Measurements from ENCODE around the gene KCNC4. TPM values are rescaled to one million over a fixed set of nuclear protein-coding genes. Genes with fewer than 3 reads are reported as not detected.

Gene KCNC4
- total and polyA plus RNA-seq, 8 donors: 1.1 to 16.5 (median 3.0) TPM

GRCh38 chr1:110214454-110215404, 4.6 kb downstream of the KCNC4 start:
- peaks cover 0 to 12% (median 2%) of the 10 kb centered on the region in 4 donors for H3K36me3 ChIP-seq
- peak overlapping the region in 3 of 5 donors; percentile 35 to 48 (median 45) for H3K27ac ChIP-seq
- intact Hi-C loops (cut with DNase I; ENCODE audit: low total_unique reads): no loop called here
- no peaks in the 10 kb centered on the region for H3K9me3 ChIP-seq
- peak; percentile 34 to 59 for DNase-seq
- peaks cover 0 to 12% (median 10%) of the 10 kb centered on the region in 3 donors for H3K27me3 ChIP-seq
- H3K4me3 ChIP-seq: no peak overlapping the region
- H3K4me1 ChIP-seq: peaks cover 36 to 54% (median 50%) of the 10 kb centered on the region in 4 donors
- TF ChIP-seq EP300 (IDR thresholded peaks at IDR 0.05): no peak
- 66 to 73% (median 69%) methylated on average over 15 to 16 of the region's 16 CpGs for WGBS, 5 donors

GRCh38 chr1:110215621-110216515, 5.8 kb downstream of the KCNC4 start:
- no peak overlapping the region for H3K4me3 ChIP-seq
- H3K9me3 ChIP-seq: no peaks in the 10 kb centered on the region
- H3K27ac ChIP-seq: no peak overlapping the region
- H3K36me3 ChIP-seq: peaks cover 0 to 12% (median 2%) of the 10 kb centered on the region in 4 donors
- TF ChIP-seq POLR2A (IDR thresholded peaks at IDR 0.05) (no peak), EP300 (IDR thresholded peaks at IDR 0.05) (no peak), CTCF (IDR thresholded peaks at IDR 0.05) (no peak), POLR2AphosphoS5 (IDR thresholded peaks at IDR 0.05) (no peak)
- intact Hi-C loops (cut with DNase I; ENCODE audit: low total_unique reads): no loop called here
- WGBS, 5 donors: 80 to 88% (median 83%) methylated on average over 6 to 7 of the region's 7 CpGs
- peaks cover 0 to 12% (median 10%) of the 10 kb centered on the region in 3 donors for H3K27me3 ChIP-seq
- peaks cover 34 to 53% (median 45%) of the 10 kb centered on the region in 4 donors for H3K4me1 ChIP-seq
- no peak for DNase-seq

GRCh38 chr1:110216844-110217444, 6.8 kb downstream of the KCNC4 start:
- peaks cover 0 to 3% (median 3%) of the 10 kb centered on the region in 3 donors for H3K27me3 ChIP-seq
- DNase-seq: no peak
- H3K4me3 ChIP-seq: no peak overlapping the region
- peaks cover 0 to 18% (median 6%) of the 10 kb centered on the region in 4 donors for H3K36me3 ChIP-seq
- intact Hi-C loops (cut with DNase I; ENCODE audit: low total_unique reads): no loop called here
- TF ChIP-seq POLR2A (IDR thresholded peaks at IDR 0.05): no peak
- no peak for TF ChIP-seq POLR2AphosphoS5 (IDR thresholded peaks at IDR 0.05)
- TF ChIP-seq CTCF (IDR thresholded peaks at IDR 0.05): no peak
- no peak for TF ChIP-seq EP300 (IDR thresholded peaks at IDR 0.05)
- no peaks in the 10 kb centered on the region for H3K9me3 ChIP-seq
- peaks cover 24 to 42% (median 35%) of the 10 kb centered on the region in 4 donors for H3K4me1 ChIP-seq
- no peak overlapping the region for H3K27ac ChIP-seq
- WGBS, 5 donors: 86 to 90% (median 86%) methylated on average over 6 of the region's 6 CpGs

GRCh38 chr1:110218137-110218536, 8.0 kb downstream of the KCNC4 start:
- no peaks in the 10 kb centered on the region for H3K27me3 ChIP-seq
- H3K36me3 ChIP-seq: peaks cover 0 to 27% (median 14%) of the 10 kb centered on the region in 4 donors
- no peak overlapping the region for H3K4me3 ChIP-seq
- intact Hi-C loops (cut with DNase I; ENCODE audit: low total_unique reads): no loop called here
- no peak overlapping the region for H3K27ac ChIP-seq
- no peaks in the 10 kb centered on the region for H3K9me3 ChIP-seq
- no peak for DNase-seq
- peaks cover 18 to 30% (median 26%) of the 10 kb centered on the region in 4 donors for H3K4me1 ChIP-seq
- WGBS, 5 donors: 82 to 94% (median 92%) methylated on average over 5 of the region's 5 CpGs
- TF ChIP-seq POLR2AphosphoS5 (IDR thresholded peaks at IDR 0.05) (no peak), EP300 (IDR thresholded peaks at IDR 0.05) (no peak), POLR2A (IDR thresholded peaks at IDR 0.05) (no peak), CTCF (IDR thresholded peaks at IDR 0.05) (no peak)

Data from stomach (tissue), 9 donors.